ENCODE measurements around the gene EDN2. TPM values are rescaled to one million over a fixed set of nuclear protein-coding genes. Genes with fewer than 3 reads are reported as not detected.

The EDN2 gene
- total and polyA plus RNA-seq, 4 donors = 0.10 to 0.13 TPM; not detected in 2

GRCh38 chr1:41498391-41498790 lies 13.9 kb upstream of the EDN2 start:
- Histone ChIP-seq H3K4me3 (ENCODE audit: low read depth in 1 of 3, low read length in 3 of 3) (no peak overlapping the region), H3K36me3 (ENCODE audit: control insufficient read depth in 4 of 4, insufficient read depth in 3 of 4, low read depth in 1 of 4, low read length in 3 of 4) (no peaks in the 10 kb centered on the region), H3K9me3 (ENCODE audit: control insufficient read depth in 4 of 4, low read length in 3 of 4) (no peaks in the 10 kb centered on the region), H3K4me1 (ENCODE audit: control insufficient read depth in 4 of 4, insufficient read depth in 4 of 4, low read length in 3 of 4) (peaks cover 3 to 7% (median 5%) of the 10 kb centered on the region in 4 donors), H3K27me3 (ENCODE audit: control insufficient read depth in 4 of 4, insufficient read depth in 4 of 4, low read length in 3 of 4) (peaks cover 0 to 2% (median 0%) of the 10 kb centered on the region in 4 donors), H3K27ac (ENCODE audit: low read depth in 1 of 2, low read length in 2 of 2) (no peak overlapping the region), H3K9ac (ENCODE audit: low read depth in 1 of 2, low read length in 2 of 2) (no peak overlapping the region)
- TF ChIP-seq, protein P1, sequence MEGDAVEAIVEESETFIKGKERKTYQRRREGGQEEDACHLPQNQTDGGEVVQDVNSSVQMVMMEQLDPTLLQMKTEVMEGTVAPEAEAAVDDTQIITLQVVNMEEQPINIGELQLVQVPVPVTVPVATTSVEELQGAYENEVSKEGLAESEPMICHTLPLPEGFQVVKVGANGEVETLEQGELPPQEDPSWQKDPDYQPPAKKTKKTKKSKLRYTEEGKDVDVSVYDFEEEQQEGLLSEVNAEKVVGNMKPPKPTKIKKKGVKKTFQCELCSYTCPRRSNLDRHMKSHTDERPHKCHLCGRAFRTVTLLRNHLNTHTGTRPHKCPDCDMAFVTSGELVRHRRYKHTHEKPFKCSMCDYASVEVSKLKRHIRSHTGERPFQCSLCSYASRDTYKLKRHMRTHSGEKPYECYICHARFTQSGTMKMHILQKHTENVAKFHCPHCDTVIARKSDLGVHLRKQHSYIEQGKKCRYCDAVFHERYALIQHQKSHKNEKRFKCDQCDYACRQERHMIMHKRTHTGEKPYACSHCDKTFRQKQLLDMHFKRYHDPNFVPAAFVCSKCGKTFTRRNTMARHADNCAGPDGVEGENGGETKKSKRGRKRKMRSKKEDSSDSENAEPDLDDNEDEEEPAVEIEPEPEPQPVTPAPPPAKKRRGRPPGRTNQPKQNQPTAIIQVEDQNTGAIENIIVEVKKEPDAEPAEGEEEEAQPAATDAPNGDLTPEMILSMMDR (IDR thresholded peaks at IDR 0.05; ENCODE audit: low read depth, low read length, missing input control) = no peak
- TF ChIP-seq SP1 (IDR thresholded peaks at IDR 0.05) (no peak), NR2F2 (IDR thresholded peaks at IDR 0.05) (no peak), HNF4A (conservative IDR thresholded peaks at IDR 0.05) (no peak), EGR1 (IDR thresholded peaks at IDR 0.05; ENCODE audit: low read depth in 2 of 2) (no peak), GABPA (IDR thresholded peaks at IDR 0.05 in 1 of 2, conservative IDR thresholded peaks at IDR 0.05 in 1 of 2) (no peak), FOXA2 (IDR thresholded peaks at IDR 0.05) (no peak), ATF3 (IDR thresholded peaks at IDR 0.05) (no peak)
- TF ChIP-seq, protein P2, sequence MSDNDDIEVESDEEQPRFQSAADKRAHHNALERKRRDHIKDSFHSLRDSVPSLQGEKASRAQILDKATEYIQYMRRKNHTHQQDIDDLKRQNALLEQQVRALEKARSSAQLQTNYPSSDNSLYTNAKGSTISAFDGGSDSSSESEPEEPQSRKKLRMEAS (IDR thresholded peaks at IDR 0.05) = no peak
- DNase-seq (ENCODE audit: low spot score) = no peak
- 95% methylated on average over 5 of the region's 5 CpGs for WGBS

DNA sequence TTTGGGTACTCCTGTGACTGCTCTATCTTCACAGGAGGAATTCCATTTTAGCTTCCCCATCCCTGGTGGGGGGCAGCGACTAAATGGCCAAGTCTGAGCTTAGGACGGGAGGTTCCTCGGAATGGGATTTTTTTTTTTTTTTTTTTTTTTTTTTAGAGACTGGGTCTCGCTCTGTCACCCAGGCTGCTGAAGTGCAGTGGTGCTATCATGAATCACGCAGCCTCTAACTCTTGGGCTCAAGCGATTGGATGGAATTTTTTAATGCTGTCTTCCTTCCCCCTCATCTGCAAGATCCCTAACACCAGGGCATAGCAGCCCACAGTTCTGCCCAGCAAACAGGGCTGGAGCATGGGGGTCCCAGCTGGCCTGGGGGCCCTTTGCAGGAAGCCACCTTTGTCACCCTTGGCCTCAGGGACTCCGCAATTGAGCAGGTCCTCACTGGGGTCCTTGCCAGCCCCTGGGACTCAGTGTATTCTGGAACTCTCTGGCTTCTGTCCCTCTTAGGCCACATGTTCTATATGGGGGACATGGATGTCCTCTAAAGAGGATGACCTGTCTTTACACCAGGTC lies 13.1 kb upstream of the EDN2 start:
- no peak overlapping the region for H3K9ac ChIP-seq (ENCODE audit: low read depth in 1 of 2, low read length in 2 of 2)

More for the DNA sequence above, 13.1 kb upstream of the EDN2 start:
- Histone ChIP-seq H3K27me3 (ENCODE audit: control insufficient read depth in 4 of 4, insufficient read depth in 4 of 4, low read length in 3 of 4) (peaks cover 0 to 2% (median 0%) of the 10 kb centered on the region in 4 donors), H3K9me3 (ENCODE audit: control insufficient read depth in 4 of 4, low read length in 3 of 4) (no peaks in the 10 kb centered on the region), H3K4me3 (ENCODE audit: low read depth in 1 of 3, low read length in 3 of 3) (no peak overlapping the region), H3K27ac (ENCODE audit: low read depth in 1 of 2, low read length in 2 of 2) (no peak overlapping the region), H3K36me3 (ENCODE audit: control insufficient read depth in 4 of 4, insufficient read depth in 3 of 4, low read depth in 1 of 4, low read length in 3 of 4) (no peaks in the 10 kb centered on the region), H3K4me1 (ENCODE audit: control insufficient read depth in 4 of 4, insufficient read depth in 4 of 4, low read length in 3 of 4) (peaks cover 3 to 7% (median 5%) of the 10 kb centered on the region in 4 donors)
- WGBS = 93% methylated on average over 7 of the region's 7 CpGs
- TF ChIP-seq SP1 (IDR thresholded peaks at IDR 0.05) = no peak
- no peak for TF ChIP-seq JUND (IDR thresholded peaks at IDR 0.05)
- TF ChIP-seq FOXA1 (IDR thresholded peaks at IDR 0.05) = no peak
- TF ChIP-seq FOXA2 (IDR thresholded peaks at IDR 0.05) = no peak
- TF ChIP-seq YY1 (IDR thresholded peaks at IDR 0.05) = no peak
- no peak for TF ChIP-seq EGR1 (IDR thresholded peaks at IDR 0.05; ENCODE audit: low read depth in 2 of 2)
- TF ChIP-seq, protein P1 (IDR thresholded peaks at IDR 0.05; ENCODE audit: low read depth, low read length, missing input control) = no peak
- TF ChIP-seq ATF3 (IDR thresholded peaks at IDR 0.05) = no peak
- TF ChIP-seq TAF1 (conservative IDR thresholded peaks at IDR 0.05) = no peak
- no peak for TF ChIP-seq HNF4A (conservative IDR thresholded peaks at IDR 0.05)
- TF ChIP-seq RAD21 (IDR thresholded peaks at IDR 0.05) = no peak
- TF ChIP-seq RXRA (IDR thresholded peaks at IDR 0.05) = no peak
- TF ChIP-seq GABPA (IDR thresholded peaks at IDR 0.05 in 1 of 2, conservative IDR thresholded peaks at IDR 0.05 in 1 of 2) = no peak
- no peak for TF ChIP-seq HNF4G (IDR thresholded peaks at IDR 0.05)
- TF ChIP-seq, protein P3, sequence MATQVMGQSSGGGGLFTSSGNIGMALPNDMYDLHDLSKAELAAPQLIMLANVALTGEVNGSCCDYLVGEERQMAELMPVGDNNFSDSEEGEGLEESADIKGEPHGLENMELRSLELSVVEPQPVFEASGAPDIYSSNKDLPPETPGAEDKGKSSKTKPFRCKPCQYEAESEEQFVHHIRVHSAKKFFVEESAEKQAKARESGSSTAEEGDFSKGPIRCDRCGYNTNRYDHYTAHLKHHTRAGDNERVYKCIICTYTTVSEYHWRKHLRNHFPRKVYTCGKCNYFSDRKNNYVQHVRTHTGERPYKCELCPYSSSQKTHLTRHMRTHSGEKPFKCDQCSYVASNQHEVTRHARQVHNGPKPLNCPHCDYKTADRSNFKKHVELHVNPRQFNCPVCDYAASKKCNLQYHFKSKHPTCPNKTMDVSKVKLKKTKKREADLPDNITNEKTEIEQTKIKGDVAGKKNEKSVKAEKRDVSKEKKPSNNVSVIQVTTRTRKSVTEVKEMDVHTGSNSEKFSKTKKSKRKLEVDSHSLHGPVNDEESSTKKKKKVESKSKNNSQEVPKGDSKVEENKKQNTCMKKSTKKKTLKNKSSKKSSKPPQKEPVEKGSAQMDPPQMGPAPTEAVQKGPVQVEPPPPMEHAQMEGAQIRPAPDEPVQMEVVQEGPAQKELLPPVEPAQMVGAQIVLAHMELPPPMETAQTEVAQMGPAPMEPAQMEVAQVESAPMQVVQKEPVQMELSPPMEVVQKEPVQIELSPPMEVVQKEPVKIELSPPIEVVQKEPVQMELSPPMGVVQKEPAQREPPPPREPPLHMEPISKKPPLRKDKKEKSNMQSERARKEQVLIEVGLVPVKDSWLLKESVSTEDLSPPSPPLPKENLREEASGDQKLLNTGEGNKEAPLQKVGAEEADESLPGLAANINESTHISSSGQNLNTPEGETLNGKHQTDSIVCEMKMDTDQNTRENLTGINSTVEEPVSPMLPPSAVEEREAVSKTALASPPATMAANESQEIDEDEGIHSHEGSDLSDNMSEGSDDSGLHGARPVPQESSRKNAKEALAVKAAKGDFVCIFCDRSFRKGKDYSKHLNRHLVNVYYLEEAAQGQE (IDR thresholded peaks at IDR 0.05) = no peak
- TF ChIP-seq, protein P4, sequence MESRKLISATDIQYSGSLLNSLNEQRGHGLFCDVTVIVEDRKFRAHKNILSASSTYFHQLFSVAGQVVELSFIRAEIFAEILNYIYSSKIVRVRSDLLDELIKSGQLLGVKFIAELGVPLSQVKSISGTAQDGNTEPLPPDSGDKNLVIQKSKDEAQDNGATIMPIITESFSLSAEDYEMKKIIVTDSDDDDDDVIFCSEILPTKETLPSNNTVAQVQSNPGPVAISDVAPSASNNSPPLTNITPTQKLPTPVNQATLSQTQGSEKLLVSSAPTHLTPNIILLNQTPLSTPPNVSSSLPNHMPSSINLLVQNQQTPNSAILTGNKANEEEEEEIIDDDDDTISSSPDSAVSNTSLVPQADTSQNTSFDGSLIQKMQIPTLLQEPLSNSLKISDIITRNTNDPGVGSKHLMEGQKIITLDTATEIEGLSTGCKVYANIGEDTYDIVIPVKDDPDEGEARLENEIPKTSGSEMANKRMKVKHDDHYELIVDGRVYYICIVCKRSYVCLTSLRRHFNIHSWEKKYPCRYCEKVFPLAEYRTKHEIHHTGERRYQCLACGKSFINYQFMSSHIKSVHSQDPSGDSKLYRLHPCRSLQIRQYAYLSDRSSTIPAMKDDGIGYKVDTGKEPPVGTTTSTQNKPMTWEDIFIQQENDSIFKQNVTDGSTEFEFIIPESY (IDR thresholded peaks at IDR 0.05) = no peak
- TF ChIP-seq, protein P2 (IDR thresholded peaks at IDR 0.05) = no peak
- TF ChIP-seq NR2F2 (IDR thresholded peaks at IDR 0.05) = no peak
- no peak for DNase-seq (ENCODE audit: low spot score)

All from liver (tissue), 9 donors.